ENCODE measurements around the gene RERE. TPM values are rescaled to one million over a fixed set of nuclear protein-coding genes. Genes with fewer than 3 reads are reported as not detected.

Gene RERE
- total and polyA plus RNA-seq, 2 experiments from 2014 or later: 148 to 170 TPM

- Mint-ChIP-seq H3K27me3 (ENCODE audit: insufficient read depth, low read depth, poor library complexity) (peaks cover 17% of the 10 kb centered on the region), H3K36me3 (ENCODE audit: low read depth) (peaks cover 22% of the 10 kb centered on the region), H3K4me3 (no peak overlapping the region), H3K4me1 (peaks cover 45% of the 10 kb centered on the region), H3K9me3 (no peaks in the 10 kb centered on the region), H3K27ac (no peak overlapping the region)
- H3K27me3 ChIP-seq (ENCODE audit: insufficient read depth): no peaks in the 10 kb centered on the region
- H3F3A ChIP-seq (replicated peaks; ENCODE audit: low read depth): no peaks in the 10 kb centered on the region
- no peak for TF ChIP-seq ZNF331 (CRISPR knock-in tag; IDR thresholded peaks at IDR 0.05; ENCODE audit: low read depth)
- TF ChIP-seq EZH2 (IDR thresholded peaks at IDR 0.05; ENCODE audit: low read depth, unreplicated experiment): no peak
- TF ChIP-seq STAT1 (IDR thresholded peaks at IDR 0.05; ENCODE audit: unreplicated experiment): no peak
- no peak for TF ChIP-seq JUNB (IDR thresholded peaks at IDR 0.05; ENCODE audit: unreplicated experiment)
- TF ChIP-seq ETS1 (IDR thresholded peaks at IDR 0.05): no peak
- H3K79me2 ChIP-seq (replicated peaks; ENCODE audit: insufficient read depth): peaks cover 100% of the 10 kb centered on the region
- H3K36me3 ChIP-seq (ENCODE audit: insufficient read depth): no peaks in the 10 kb centered on the region; the same call in 1 of the 2 replicates
- no peaks in the 10 kb centered on the region for H3K9me2 ChIP-seq (ENCODE audit: insufficient read depth)
- ATAC-seq: no peak
- H3K4me2 ChIP-seq: no peak overlapping the region
- peaks cover 22% of the 10 kb centered on the region for H3K4me1 ChIP-seq (ENCODE audit: insufficient read depth)
- H3K27ac ChIP-seq (ENCODE audit: low read depth): no peak overlapping the region
- no peak overlapping the region for H3K4me3 ChIP-seq
- peaks cover 70% of the 10 kb centered on the region for H4K20me1 ChIP-seq (replicated peaks; ENCODE audit: insufficient read depth)
- H2AFZ ChIP-seq: no peak overlapping the region
- no peak for DNase-seq (ENCODE audit: low spot score)
These were observed 168.4 kb downstream of the RERE start for GRCh38 chr1:8649027-8649426.

GRCh38 chr1:8646996-8647395 is 170.4 kb downstream of the RERE start:
- no peaks in the 10 kb centered on the region for H3F3A ChIP-seq (replicated peaks; ENCODE audit: low read depth)
- H3K9me3 Mint-ChIP-seq: no peaks in the 10 kb centered on the region
- peaks cover 9% of the 10 kb centered on the region for H3K36me3 Mint-ChIP-seq (ENCODE audit: low read depth)
- no peaks in the 10 kb centered on the region for H3K9me2 ChIP-seq (ENCODE audit: insufficient read depth)
- no peaks in the 10 kb centered on the region; the same call in 1 of the 2 replicates for H3K36me3 ChIP-seq (ENCODE audit: insufficient read depth)
- H3K4me3 ChIP-seq: no peak overlapping the region
- peaks cover 100% of the 10 kb centered on the region for H3K79me2 ChIP-seq (replicated peaks; ENCODE audit: insufficient read depth)
- peaks cover 18% of the 10 kb centered on the region for H3K4me1 ChIP-seq (ENCODE audit: insufficient read depth)
- DNase-seq (ENCODE audit: low spot score) (no peak), ATAC-seq (peak; percentile 41; the same call in 2 of the 3 replicates)
- no peak overlapping the region for H3K4me2 ChIP-seq
- no peak overlapping the region for H3K4me3 Mint-ChIP-seq
- H3K27me3 Mint-ChIP-seq (ENCODE audit: insufficient read depth, low read depth, poor library complexity): peaks cover 10% of the 10 kb centered on the region
- H4K20me1 ChIP-seq (replicated peaks; ENCODE audit: insufficient read depth): peaks cover 76% of the 10 kb centered on the region
- no peak overlapping the region for H3K27ac ChIP-seq (ENCODE audit: low read depth)
- no peaks in the 10 kb centered on the region for H3K27me3 ChIP-seq (ENCODE audit: insufficient read depth)
- peaks cover 51% of the 10 kb centered on the region for H3K4me1 Mint-ChIP-seq
- H2AFZ ChIP-seq: no peak overlapping the region
- H3K27ac Mint-ChIP-seq: no peak overlapping the region
- TF ChIP-seq REST (IDR thresholded peaks at IDR 0.05; ENCODE audit: unreplicated experiment) (no peak), CTCF (conservative IDR thresholded peaks at IDR 0.05; ENCODE audit: low read depth in 2 of 2) (no peak), ETS1 (IDR thresholded peaks at IDR 0.05) (no peak), CREB1 (CRISPR knock-in tag; IDR thresholded peaks at IDR 0.05; ENCODE audit: low read depth) (no peak), EZH2 (IDR thresholded peaks at IDR 0.05; ENCODE audit: low read depth, unreplicated experiment) (no peak), STAT1 (IDR thresholded peaks at IDR 0.05; ENCODE audit: unreplicated experiment) (no peak)
